GM06990 (cell line): ENCODE results near the gene FAM81A.
A peak's percentile ranks its signal among the peaks of the same experiment; 100 is the strongest.
"Not testable (repeated sequence)": the region's sequence is repeated elsewhere in the genome, so short reads cannot be mapped to it uniquely, and the experiment has no call there.

Experiments used
- DNase-seq: peaks from one replicate; pipeline ENCODE4 v3.0.0-alpha.2; 2011; ENCODE audit not compliant: insufficient read length; ENCODE audit errors: extremely low read depth
- H3K27me3 ChIP-seq: replicated peaks from 2 replicates; pipeline ENCODE4 v1.6.0; 2011; ENCODE audit warnings: low read length; ENCODE audit not compliant: control insufficient read depth, insufficient read depth
- H3K36me3 ChIP-seq: 2 replicates; pipeline ENCODE4 v1.5.1; 2011; ENCODE audit warnings: low read length; ENCODE audit not compliant: control insufficient read depth, insufficient read depth
- H3K4me3 ChIP-seq: replicated peaks from 2 replicates; pipeline ENCODE4 v1.5.1; 2011; ENCODE audit warnings: low read depth, mild to moderate bottlenecking, control low read depth, low read length
- CTCF ChIP-seq: IDR thresholded peaks from 2 replicates; pipeline ENCODE4 v1.5.1; 2011; ENCODE audit warnings: low read length, control low read depth, mild to moderate bottlenecking, inconsistent platforms; ENCODE audit not compliant: insufficient read depth, poor library complexity, severe bottlenecking

Gene FAM81A

GRCh38 chr15:59396679-59397078 lies 41.3 kb upstream of the FAM81A start:
- Histone ChIP-seq H3K36me3 (no peaks in the 10 kb centered on the region), H3K27me3 (no peaks in the 10 kb centered on the region), H3K4me3 (no peak overlapping the region)
- DNase-seq, result no peak
- peak; percentile 13 for TF ChIP-seq CTCF

GRCh38 chr15:59398220-59398619 lies 39.8 kb upstream of the FAM81A start:
- no peaks in the 10 kb centered on the region for H3K36me3 ChIP-seq
- no peaks in the 10 kb centered on the region for H3K27me3 ChIP-seq
- no peak for TF ChIP-seq CTCF
- DNase-seq, result no peak
- no peak overlapping the region for H3K4me3 ChIP-seq

DNA sequence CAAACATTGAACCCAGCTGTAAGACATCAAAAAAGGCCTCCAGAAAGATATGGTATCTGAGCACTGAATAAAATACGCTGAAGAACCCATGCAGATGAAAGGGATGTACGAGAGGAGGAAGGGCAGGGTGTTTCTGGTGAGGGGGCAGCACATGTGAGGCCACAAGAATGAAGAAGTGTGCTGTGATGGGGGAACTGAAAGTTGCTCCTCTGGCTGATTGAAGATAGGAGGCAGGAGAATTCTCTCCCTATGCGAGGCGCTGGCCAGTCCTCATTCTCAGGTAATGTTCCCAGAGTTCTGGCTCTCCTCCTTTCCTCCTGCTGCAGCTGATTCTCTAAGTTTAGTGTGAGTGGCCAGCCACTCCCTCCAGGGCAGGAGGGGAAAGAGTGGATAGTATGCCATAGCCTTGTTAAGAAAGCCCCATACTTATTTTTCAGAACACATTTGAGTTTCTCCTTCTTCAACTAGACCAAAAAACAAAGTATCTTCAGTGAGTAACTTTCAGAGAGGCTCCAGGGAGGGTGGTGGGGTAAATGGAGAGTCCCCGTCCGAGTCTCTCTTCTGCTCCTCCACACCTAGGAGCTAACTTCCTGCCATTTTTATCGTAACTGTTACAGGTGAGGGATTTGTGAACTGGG lies 38.4 kb upstream of the FAM81A start:
- Histone ChIP-seq H3K36me3 (no peaks in the 10 kb centered on the region), H3K27me3 (no peaks in the 10 kb centered on the region), H3K4me3 (peak overlapping the region; percentile 30; the same call in 1 of the 2 replicates)
- no peak for TF ChIP-seq CTCF
- peak; percentile 56 for DNase-seq

DNA sequence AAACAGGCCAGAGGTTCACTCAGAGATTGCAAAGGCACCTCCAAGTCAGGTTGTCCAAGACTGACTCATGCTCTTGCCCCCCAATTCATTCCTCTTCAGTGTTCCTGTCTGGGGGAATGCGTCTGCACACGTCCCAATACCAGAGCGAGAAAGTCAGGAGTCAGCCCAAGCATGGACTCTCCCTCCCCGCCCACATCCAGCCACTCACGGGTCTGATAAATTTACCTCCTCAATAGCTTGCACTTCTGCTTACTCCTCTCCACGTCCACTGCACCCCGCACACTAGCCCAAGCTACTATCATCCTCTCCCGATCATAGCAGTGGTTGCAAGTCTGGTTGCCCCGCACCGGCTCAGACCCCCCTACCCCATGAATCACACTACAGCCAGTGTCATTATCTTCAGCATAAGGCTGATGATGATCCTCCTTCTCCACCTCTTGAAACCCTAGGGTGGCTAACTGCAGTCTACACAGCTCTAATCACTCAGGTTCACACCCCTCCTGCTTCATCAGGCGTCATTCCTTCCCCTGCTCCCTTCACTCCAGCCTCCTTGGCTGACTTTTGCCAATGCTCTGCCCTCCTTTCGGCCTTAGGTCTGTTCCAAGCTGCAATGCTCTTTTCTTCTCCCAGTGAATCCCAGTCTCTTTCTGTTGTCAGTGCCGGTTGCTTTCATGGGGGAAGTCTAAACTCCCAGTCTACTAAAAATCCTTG lies 37.7 kb upstream of the FAM81A start:
- DNase-seq, result peak; percentile 34
- TF ChIP-seq CTCF, result no peak
- Histone ChIP-seq H3K36me3 (no peaks in the 10 kb centered on the region), H3K4me3 (no peak overlapping the region), H3K27me3 (no peaks in the 10 kb centered on the region)

DNA sequence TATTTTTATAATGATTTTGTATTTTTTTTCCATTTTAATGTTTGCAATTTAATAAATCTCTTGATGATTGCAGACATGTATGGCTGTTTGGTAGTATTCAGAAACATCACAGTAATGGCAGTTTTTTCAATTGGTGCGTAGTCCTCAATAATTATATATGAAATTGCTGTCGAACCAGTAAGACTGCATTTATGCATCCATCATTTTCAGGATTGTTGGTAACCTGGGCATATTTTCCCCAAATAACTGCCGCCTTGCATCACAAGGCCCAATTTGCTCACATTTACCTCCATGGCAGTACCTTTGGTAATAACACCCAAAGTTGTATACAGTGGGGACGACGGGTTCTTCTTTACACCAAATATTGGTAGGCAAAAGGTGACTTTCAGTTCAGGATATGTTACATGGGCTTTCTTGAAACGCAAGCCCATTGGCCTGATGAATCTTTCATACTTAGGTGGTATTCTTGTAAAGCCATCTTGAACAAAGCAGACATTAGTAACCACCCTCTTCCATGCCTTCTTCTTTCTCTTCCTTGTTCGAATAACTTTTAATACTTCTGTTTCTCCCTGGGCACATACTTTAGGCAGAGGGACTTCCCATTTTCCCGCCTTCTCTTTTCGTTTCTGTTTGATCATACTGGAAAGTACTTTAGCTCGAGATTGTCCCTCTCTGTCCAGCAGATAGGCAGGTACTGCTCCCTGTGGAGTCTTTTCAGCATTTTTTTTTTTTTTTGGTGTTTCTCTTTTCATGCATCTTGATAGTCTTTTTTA lies 36.7 kb upstream of the FAM81A start:
- H3K4me3 ChIP-seq, result not testable (repeated sequence)

DNA sequence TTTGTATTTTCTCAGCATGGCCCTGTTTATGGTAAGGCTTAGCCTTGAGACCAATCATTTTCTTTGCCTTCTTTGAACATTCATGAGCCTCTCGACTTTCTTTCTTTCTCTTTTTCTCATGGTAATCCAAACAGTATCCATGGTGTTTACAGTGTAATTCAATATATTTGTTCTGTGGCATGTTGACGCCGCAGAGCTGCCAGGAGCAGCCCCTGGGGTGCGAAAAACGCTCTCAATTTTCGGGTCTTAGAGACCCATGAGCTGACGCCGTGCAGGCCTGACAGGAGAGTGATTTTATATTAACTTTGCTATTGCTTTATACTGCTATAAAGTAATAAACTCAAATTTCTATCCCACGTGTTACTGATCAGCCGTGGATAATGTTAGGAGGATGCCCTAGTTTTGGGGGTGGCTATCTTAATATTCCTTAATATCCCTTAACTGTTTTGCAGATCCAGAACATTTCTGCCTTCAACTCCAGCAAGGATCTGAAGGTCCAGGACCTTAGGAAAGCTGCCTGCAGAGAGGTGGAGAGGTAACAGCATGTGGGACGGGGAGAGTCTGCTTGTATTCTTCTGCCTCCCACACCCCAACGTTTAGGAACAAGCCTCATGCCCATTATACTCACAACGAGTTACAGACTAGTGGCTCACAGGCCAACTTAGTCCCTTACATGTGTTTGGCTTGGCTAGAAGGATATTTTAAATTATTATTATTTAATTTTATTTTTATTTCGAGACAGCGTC lies 36.0 kb upstream of the FAM81A start:
- Histone ChIP-seq H3K36me3 (no peaks in the 10 kb centered on the region), H3K4me3 (no peak overlapping the region), H3K27me3 (no peaks in the 10 kb centered on the region)
- no peak for TF ChIP-seq CTCF
- DNase-seq, result no peak

More for the DNA sequence above, 36.7 kb upstream of the FAM81A start:
- H3K27me3 ChIP-seq, DNase-seq, H3K36me3 ChIP-seq: not testable (repeated sequence)
